Measurements from ENCODE around the gene ROR2.
A peak's percentile ranks its signal among the peaks of the same experiment; 100 is the strongest.
"Not testable (repeated sequence)": the region's sequence is repeated elsewhere in the genome, so short reads cannot be mapped to it uniquely, and the experiment has no call there.

Gene ROR2

GRCh38 chr9:91814201-91814600 lies 135.8 kb downstream of the ROR2 start:
- no peak for DNase-seq

GRCh38 chr9:91813176-91813795 lies 136.7 kb downstream of the ROR2 start:
- no peak for DNase-seq

DNA sequence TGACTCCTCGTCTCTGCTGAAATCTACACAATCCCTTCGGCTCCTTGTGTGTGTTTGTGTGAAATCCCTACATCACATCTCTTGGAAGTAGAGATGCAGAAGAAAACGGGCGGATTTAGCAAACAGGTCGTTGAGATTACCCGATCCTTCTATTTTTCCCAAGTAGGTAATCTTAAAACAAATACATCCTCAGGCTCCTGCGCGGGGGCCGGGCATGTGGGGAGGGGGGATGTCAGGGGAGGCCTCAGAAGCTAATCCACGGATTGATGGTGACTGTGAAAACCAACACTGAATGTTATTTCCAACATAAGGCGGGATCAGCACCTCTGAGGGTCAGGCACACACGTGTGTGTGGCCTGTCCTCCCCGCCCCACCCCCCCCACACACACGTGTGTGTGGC lies 137.8 kb downstream of the ROR2 start:
- DNase-seq = no peak

DNA sequence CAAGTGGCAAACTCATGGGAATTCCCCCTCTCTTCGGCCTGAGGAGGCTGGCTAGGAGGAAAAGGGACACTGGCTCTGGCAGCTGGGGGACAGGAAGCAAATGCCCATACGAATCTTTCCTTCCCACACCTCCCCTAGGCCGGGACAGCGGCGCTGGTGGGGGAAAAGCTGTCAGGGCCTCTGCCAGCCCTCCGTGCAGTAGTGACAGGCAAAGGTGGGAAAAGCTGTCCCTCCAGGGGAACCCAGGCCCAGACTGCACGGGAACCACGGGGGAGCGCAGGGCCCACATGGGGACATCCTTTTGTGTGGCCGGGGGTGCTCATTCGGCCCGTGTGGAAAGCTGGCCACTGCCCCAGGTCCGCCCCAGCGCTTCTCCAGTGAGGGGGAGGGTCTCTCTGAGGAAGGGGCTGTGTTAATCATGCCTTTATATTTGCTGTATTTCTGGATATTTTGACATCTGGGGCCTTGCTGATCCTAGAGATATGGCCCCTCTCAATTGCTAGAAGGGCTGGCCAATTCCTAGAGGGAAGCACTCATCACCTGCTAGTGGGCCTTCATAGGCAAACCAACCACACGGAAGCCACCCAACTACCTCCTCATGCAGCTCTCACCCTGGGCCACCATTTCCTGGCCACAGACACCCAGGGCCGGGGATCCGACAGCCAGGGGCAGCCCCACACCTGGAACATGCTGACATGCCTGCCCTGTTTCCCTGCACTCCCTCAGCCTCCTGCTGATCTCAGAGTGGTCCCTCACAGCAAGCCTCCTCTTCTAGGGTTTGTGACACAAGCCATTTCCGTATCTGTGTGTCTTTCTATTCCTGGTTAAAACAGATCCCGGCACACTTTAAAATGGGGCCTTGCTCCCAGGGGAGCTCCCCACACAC lies 138.8 kb downstream of the ROR2 start:
- no peak for DNase-seq

DNA sequence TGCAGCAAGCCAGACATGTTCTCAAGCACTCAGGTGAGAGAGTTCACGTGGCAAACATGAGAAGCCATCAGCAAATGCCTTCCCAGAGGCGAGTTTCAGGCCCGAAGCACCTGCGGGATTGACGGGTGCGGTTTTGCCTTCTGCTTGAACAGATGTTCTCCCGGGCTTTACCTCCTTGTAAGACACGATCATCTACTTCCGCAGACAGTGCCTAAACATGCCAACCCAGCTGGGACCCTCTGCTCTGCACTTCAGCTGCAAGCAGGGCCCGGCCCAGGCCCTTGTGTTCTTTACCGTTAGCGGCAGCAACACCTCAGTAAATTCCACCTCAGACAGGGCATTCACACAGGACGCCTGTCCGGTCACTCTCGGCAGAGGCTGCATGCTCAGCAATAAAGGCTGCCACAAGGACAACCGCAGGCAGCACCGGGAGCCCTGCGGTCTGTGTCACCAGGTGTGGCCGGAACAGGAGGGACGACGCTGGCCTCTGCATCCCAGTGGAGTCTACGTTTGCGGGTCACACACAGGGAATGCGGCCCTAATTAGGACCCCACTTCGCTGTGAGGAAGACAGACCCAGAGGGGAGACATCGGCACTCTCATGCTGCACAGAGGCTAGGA lies 139.6 kb downstream of the ROR2 start:
- DNase-seq = no peak

GRCh38 chr9:91809581-91810285 lies 140.3 kb downstream of the ROR2 start:
- DNase-seq = no peak

GRCh38 chr9:91807643-91808246 lies 142.3 kb downstream of the ROR2 start:
- DNase-seq = no peak

GRCh38 chr9:91805031-91805430 lies 145.0 kb downstream of the ROR2 start:
- no peak for DNase-seq

DNA sequence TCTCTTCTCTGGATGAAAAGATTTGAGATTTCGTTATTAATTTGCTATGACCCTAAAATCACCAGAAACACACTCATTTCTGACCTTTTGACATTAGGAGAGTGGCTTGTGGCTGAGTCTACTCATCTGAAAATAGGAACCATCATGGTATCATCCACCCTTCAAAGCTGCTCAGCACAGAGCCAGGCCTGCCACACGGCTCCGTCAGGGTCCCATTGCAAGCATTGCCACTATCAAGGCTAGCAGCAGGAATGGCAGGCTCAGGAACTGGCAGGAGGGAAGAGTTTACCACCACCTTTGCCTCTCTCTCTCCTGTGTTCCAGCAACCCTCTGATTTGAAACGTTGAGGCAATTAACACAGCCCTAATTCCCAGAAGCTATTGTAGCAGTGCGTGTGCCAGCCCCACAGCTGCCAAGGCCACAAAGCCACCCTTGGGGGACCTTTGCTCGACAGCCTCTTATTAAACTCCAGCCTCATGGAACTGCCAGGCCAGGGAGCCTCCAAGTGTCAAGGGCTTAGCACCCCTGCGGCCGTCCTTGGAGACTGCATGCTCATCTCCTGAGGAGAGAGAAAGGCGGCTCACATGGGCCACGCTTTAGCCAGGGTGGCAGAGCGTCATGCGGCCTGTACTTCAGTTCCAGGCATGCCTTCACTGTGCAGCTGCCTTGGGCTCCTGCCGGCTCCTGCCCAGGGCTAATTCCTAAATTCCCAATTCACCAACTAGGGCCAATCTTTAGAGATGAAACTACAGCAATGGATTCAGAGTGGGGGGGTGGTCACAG lies 145.9 kb downstream of the ROR2 start:
- DNase-seq = no peak

- no peak for DNase-seq
Observed at GRCh38 chr9:91803151-91803940, 146.7 kb downstream of the ROR2 start.

DNA sequence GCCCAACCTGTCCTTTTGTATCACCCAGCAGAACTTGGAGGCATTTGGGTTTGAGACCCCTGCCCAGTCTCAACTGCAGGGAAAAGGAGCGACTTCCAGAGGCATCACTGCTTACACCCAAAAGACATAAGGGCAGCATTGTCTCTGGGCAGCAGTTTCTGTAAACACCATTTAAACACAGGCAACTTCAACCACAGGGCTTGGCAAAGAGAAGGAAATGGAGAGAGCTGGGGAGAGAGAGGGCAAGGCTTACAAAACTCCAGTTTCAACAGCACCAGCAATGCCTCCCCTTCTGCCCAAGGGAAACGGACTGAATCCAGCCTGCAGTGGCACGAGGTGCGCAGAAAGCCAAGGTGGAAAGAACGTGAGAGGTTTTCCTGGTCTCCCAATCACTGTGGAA lies 147.6 kb downstream of the ROR2 start:
- no peak for DNase-seq

DNA sequence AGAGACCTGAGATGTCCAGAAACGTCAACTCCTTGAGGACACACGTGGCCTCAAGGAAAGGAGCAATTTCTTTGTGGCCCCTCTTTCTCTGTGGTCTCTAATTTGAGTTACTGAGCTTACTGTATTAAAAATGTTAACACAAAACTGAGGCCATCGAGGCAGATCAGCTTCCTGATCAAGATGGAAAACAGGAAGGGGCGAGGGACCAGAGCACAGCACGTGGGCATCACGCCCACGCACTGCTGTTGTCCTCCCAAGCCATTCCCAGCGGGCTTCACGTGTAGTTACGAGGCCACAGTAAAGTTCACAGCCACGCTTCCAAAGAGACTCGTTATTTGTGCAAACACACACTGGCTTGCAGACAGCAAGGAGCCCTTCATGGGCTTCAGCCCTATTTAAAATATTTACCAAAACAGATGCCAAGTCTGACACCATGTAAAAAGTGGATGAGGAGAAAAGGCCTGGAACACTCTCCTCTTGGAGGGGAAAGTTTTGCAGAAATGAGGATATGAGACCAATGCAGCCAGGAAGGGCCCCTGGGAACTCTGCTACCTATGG lies 149.5 kb downstream of the ROR2 start:
- no peak for DNase-seq

- DNase-seq = no peak
Observed at GRCh38 chr9:91799113-91799744, 150.8 kb downstream of the ROR2 start.

DNA sequence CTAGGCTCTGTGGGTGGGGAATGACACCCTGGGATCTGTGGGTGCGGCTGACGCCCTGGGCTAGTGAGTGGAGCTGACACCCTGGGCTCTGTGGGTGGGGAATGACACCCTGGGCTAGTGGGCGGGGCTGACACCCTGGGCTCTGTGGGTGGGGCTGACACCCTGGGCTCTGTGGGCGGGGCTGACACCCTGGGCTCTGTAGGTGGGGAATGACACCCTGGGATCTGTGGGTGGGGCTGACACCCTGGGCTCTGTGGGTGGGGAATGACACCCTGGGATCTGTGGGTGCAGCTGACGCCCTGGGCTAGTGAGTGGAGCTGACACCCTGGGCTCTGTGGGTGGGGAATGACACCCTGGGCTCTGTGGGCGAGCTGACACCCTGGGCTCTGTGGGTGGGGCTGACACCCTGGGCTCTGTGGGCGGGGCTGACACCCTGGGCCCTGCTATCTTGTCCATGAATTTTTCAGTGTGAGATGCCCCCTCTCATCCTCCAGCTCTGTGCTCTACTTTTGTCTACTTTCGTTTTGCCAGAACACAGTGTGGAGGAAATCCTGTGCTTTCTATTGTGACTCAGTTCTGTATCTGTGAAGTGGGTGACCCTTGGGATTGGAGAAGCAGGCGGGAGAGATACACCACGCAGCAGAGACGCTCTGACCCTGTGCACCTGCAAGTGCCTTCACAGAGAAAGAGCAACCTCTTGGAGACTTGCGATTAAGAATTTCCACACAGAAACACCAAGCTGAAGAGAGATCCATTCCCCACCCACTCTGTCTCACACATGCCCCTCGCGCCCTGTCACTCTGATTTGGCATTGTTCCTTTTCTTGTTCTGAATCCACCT lies 151.5 kb downstream of the ROR2 start:
- DNase-seq = not testable (repeated sequence)

DNA sequence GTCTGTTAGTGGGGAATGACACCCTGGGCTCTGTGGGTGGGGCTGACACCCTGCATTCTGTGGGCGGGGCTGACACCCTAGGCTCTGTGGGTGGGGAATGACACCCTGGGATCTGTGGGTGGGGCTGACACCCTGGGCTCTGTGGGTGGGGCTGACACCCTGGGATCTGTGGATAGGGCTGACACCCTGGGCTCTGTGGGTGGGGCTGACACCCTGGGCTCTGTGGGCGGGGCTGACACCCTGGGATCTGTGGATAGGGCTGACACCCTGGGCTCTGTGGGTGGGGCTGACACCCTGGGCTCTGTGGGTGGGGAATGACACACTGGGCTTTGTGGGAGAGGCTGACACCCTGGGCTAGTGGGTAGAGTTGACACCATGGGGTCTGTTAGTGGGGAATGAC lies 152.5 kb downstream of the ROR2 start:
- not testable (repeated sequence) for DNase-seq

GRCh38 chr9:91796516-91796915 lies 153.5 kb downstream of the ROR2 start:
- not testable (repeated sequence) for DNase-seq

GRCh38 chr9:91795598-91796241 lies 154.3 kb downstream of the ROR2 start:
- peak; percentile 39 for DNase-seq

- DNase-seq = not testable (repeated sequence)
Observed at GRCh38 chr9:91793371-91793770, 156.7 kb downstream of the ROR2 start.

- no peak for DNase-seq
Observed at GRCh38 chr9:91790917-91791316, 159.1 kb downstream of the ROR2 start.

All from retina (tissue), 1 donor.